SK-N-SH (cell line): ENCODE measurements around the gene GNAT3. TPM values are rescaled to one million over a fixed set of nuclear protein-coding genes. Genes with fewer than 3 reads are reported as not detected.

ENCODE experiments used
- CTCF ChIA-PET: fragments of 300-600, 350-600 bp; formaldehyde crosslinking; extraction: SDS; loops from one replicate; lab custom pipeline; 2021; lab: Yijun Ruan, JAX
- POLR2A ChIA-PET: fragments of 350-600 bp; sonication (Branson Sonifier 250); formaldehyde crosslinking; extraction: SDS; loops from one replicate; lab custom pipeline; 2020; ENCODE audit warnings: antibody characterized with exemption, inconsistent platforms; lab: Yijun Ruan, JAX
- DNase-seq: peaks from one replicate; pipeline ENCODE4 v3.0.0; 2012
- H2AFZ ChIP-seq: fragments of 200-600 bp; sonication (generic); 2 replicates; pipeline ENCODE4 v1.8.1; 2016; ENCODE audit warnings: antibody characterized with exemption, mild to moderate bottlenecking, low read depth
- H3F3A ChIP-seq: fragments of 200-600 bp; sonication (generic); replicated peaks from 2 replicates; pipeline ENCODE3; 2016; ENCODE audit warnings: antibody characterized with exemption, mild to moderate bottlenecking; ENCODE audit not compliant: insufficient read depth
- H3K27ac ChIP-seq, 2 experiments: fragments of 200-500 bp in 1 of 2; fragments of 200-600 bp in 1 of 2; sonication (Bioruptor generic) in 1 of 2; sonication (generic), shearing (Covaris generic) in 1 of 2; 2 replicates each; pipeline versions ENCODE4 v1.5.1 to v1.6.1; 2014 to 2016; ENCODE audit warnings: low read depth in 2 of 2, inconsistent platforms in 1 of 2, low read length in 1 of 2, mild to moderate bottlenecking in 1 of 2, mixed read lengths in 1 of 2
- H3K27me3 ChIP-seq: fragments of 200-600 bp; sonication (generic), shearing (Covaris generic); 2 replicates; pipeline ENCODE4 v1.6.1; 2016; ENCODE audit warnings: mixed run types; ENCODE audit not compliant: insufficient read depth
- H3K36me3 ChIP-seq, 2 experiments: fragments of 200-500 bp in 1 of 2; fragments of 200-600 bp in 1 of 2; sonication (Bioruptor generic) in 1 of 2; sonication (generic) in 1 of 2; replicated peaks in 1 of 2; 2 replicates each; pipeline versions ENCODE3 to v1.5.1; 2014 to 2016; ENCODE audit warnings: low read length in 1 of 2, mild to moderate bottlenecking in 1 of 2; ENCODE audit not compliant: insufficient read depth in 2 of 2, control insufficient read depth in 1 of 2
- H3K4me1 ChIP-seq, 2 experiments: fragments of 200-500 bp in 1 of 2; fragments of 200-600 bp in 1 of 2; sonication (Bioruptor generic) in 1 of 2; sonication (generic), shearing (Covaris generic) in 1 of 2; 2 replicates each; pipeline versions ENCODE4 v1.5.1 to v1.6.1; 2014 to 2016; ENCODE audit warnings: low read depth in 1 of 2, low read length in 1 of 2, mixed run types in 1 of 2; ENCODE audit not compliant: insufficient read depth in 2 of 2, control insufficient read depth in 1 of 2
- H3K4me2 ChIP-seq: fragments of 200-600 bp; sonication (generic), shearing (Covaris generic); 2 replicates; pipeline ENCODE4 v1.6.1; 2017; ENCODE audit warnings: mixed run types
- H3K4me3 ChIP-seq, 2 experiments: fragments of 200-500 bp in 1 of 2; fragments of 200-600 bp in 1 of 2; sonication (Bioruptor generic) in 1 of 2; sonication (generic), shearing (Covaris generic) in 1 of 2; 2 replicates each; pipeline versions ENCODE4 v1.5.1 to v1.8.1; 2014 to 2016; ENCODE audit warnings: low read depth in 2 of 2, inconsistent platforms in 1 of 2, low read length in 1 of 2, mild to moderate bottlenecking in 1 of 2, mixed read lengths in 1 of 2, moderate library complexity in 1 of 2
- H3K79me2 ChIP-seq: fragments of 200-600 bp; sonication (generic); 2 replicates; pipeline ENCODE4 v1.8.1; 2017; ENCODE audit warnings: mild to moderate bottlenecking; ENCODE audit not compliant: insufficient read depth
- H3K9ac ChIP-seq: fragments of 200-600 bp; sonication (generic); 2 replicates; pipeline ENCODE4 v1.6.1; 2017; ENCODE audit warnings: mixed run types
- H3K9me2 ChIP-seq: fragments of 200-600 bp; sonication (generic); 2 replicates; pipeline ENCODE4 v1.6.1; 2017; ENCODE audit warnings: mixed run types
- H3K9me3 ChIP-seq: fragments of 200-600 bp; sonication (generic); 2 replicates; pipeline ENCODE4 v1.6.1; 2017; ENCODE audit warnings: mixed run types, mild to moderate bottlenecking, moderate library complexity
- H4K20me1 ChIP-seq: fragments of 200-600 bp; sonication (generic); 2 replicates; pipeline ENCODE4 v1.6.1; 2017; ENCODE audit warnings: mild to moderate bottlenecking, mixed run types; ENCODE audit not compliant: insufficient read depth
- ELF1 ChIP-seq: IDR thresholded peaks from 2 replicates; pipeline ENCODE4 v1.4.0; 2012
- EZH2phosphoT487 ChIP-seq: fragments of 200-600 bp; sonication (generic); IDR thresholded peaks from 2 replicates; pipeline ENCODE4 v1.6.1; 2017; ENCODE audit warnings: low read depth, mixed run types, mild to moderate bottlenecking, antibody characterized with exemption, moderate library complexity, borderline replicate concordance
- FOSL2 ChIP-seq: IDR thresholded peaks from 2 replicates; pipeline ENCODE4 v1.4.0; 2012; ENCODE audit warnings: low read depth, mild to moderate bottlenecking, moderate library complexity, borderline replicate concordance
- GATA2 ChIP-seq: sonication (generic); formaldehyde crosslinking; IDR thresholded peaks from 2 replicates; pipeline ENCODE4 v1.5.0; 2020; ENCODE audit warnings: mild to moderate bottlenecking, missing genetic modification reagents
- JUND ChIP-seq: IDR thresholded peaks from 2 replicates; pipeline ENCODE4 v1.4.0; 2012
- MXI1 ChIP-seq: IDR thresholded peaks from 2 replicates; pipeline ENCODE4 v1.6.1; 2012; ENCODE audit warnings: mild to moderate bottlenecking, low read depth, low read length, improper control_type of control experiment
- RCOR1 ChIP-seq: fragments of 150-350 bp; IDR thresholded peaks from 2 replicates; pipeline ENCODE4 v1.6.1; 2017; ENCODE audit warnings: antibody characterized with exemption, low read length
- TEAD4 ChIP-seq: IDR thresholded peaks from 2 replicates; pipeline ENCODE4 v1.4.0; 2012; ENCODE audit warnings: mild to moderate bottlenecking, borderline replicate concordance; ENCODE audit not compliant: insufficient read depth
- WGBS: methylation state at CpG from one replicate; pipeline ENCODE4 v1.1.6; 2017; ENCODE audit warnings: low lambda C conversion rate; 5-methylcytosine and 5-hydroxymethylcytosine counted together
- polyA plus RNA-seq, 3 experiments: library from polyadenylated mRNA; depleted of rRNA; stranded (reverse); fragments of >200 nt; gene quantifications; 2 replicates each; pipeline ENCODE4 v1.2.3, GENCODE V29; 2012
- TF ChIP-seq, protein P1 (sequence below): fragments of 150-350 bp; IDR thresholded peaks from 2 replicates; pipeline ENCODE4 v1.6.1; 2016; ENCODE audit warnings: mild to moderate bottlenecking, low read depth, low read length
- TF ChIP-seq, protein P2 (sequence below): IDR thresholded peaks from 2 replicates; pipeline ENCODE4 v1.4.0; 2012; ENCODE audit warnings: low read depth
- TF ChIP-seq, protein P3 (sequence below): IDR thresholded peaks from 2 replicates; pipeline ENCODE4 v1.6.1; 2012; ENCODE audit warnings: mild to moderate bottlenecking, low read depth, low read length, moderate library complexity
- TF ChIP-seq, protein P4 (sequence below): IDR thresholded peaks from 2 replicates; pipeline ENCODE4 v1.4.0; 2012; ENCODE audit warnings: low read depth, borderline replicate concordance
- TF ChIP-seq, protein P5 (sequence below): fragments of 150-350 bp; IDR thresholded peaks from 2 replicates; pipeline ENCODE4 v1.6.1; 2017; ENCODE audit warnings: antibody characterized with exemption, low read length, low read depth, borderline replicate concordance
- TF ChIP-seq, protein P6 (sequence below): fragments of 200-600 bp; sonication (generic); IDR thresholded peaks from 2 replicates; pipeline ENCODE4 v1.6.1; 2017; ENCODE audit warnings: antibody characterized with exemption, mild to moderate bottlenecking, moderate library complexity

Gene GNAT3
- polyA plus RNA-seq, 1 of the 3 experiments (the other 2 are of a cell fraction) = not detected

DNA sequence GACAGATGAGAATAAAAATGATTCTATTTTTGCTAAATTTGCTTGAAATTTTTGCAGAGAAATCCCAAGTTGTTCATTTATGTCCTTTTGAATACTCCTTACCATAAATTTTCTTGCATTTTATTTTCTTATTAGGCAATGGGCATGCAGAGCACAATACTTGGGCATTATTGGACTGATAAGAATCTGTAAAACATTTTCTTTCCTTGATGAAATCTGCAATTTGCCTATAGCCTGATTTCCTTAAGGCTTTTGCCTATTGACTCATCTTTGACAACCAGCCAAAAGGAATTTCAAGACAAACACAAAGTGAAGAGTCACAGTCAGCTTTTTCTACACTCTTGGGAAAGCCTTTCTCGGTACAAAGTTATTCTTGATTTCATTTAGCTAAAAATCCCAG is 30.5 kb upstream of the GNAT3 start (continued):
- TF ChIP-seq, protein P1, sequence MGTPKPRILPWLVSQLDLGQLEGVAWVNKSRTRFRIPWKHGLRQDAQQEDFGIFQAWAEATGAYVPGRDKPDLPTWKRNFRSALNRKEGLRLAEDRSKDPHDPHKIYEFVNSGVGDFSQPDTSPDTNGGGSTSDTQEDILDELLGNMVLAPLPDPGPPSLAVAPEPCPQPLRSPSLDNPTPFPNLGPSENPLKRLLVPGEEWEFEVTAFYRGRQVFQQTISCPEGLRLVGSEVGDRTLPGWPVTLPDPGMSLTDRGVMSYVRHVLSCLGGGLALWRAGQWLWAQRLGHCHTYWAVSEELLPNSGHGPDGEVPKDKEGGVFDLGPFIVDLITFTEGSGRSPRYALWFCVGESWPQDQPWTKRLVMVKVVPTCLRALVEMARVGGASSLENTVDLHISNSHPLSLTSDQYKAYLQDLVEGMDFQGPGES = no peak
- TF ChIP-seq GATA2 (CRISPR knock-in tag) = no peak
- TF ChIP-seq, all 33 proteins: peak for 13

DNA sequence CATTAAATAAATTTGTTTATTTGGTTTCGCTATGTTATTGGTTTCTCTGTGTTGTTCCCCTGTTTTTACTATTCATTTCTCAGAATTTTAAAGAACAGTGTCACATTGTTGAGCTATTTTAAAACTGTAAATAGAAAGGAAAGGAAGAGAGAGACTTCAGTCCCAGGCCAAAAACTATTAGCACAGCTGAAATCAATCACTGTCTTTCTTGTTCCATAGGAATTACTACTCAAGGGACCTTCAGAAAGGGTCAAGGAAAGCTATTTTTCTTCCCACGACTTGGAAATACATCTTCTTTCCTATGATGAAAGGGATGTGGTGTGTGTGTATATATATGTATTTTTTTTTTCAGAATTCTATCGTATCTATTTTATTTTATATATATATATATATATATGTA is 29.0 kb upstream of the GNAT3 start:
- no peaks in the 10 kb centered on the region for H3K36me3 ChIP-seq
- TF ChIP-seq, protein P2, sequence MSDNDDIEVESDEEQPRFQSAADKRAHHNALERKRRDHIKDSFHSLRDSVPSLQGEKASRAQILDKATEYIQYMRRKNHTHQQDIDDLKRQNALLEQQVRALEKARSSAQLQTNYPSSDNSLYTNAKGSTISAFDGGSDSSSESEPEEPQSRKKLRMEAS = no peak
- no peak for TF ChIP-seq RCOR1
- TF ChIP-seq, protein P3, sequence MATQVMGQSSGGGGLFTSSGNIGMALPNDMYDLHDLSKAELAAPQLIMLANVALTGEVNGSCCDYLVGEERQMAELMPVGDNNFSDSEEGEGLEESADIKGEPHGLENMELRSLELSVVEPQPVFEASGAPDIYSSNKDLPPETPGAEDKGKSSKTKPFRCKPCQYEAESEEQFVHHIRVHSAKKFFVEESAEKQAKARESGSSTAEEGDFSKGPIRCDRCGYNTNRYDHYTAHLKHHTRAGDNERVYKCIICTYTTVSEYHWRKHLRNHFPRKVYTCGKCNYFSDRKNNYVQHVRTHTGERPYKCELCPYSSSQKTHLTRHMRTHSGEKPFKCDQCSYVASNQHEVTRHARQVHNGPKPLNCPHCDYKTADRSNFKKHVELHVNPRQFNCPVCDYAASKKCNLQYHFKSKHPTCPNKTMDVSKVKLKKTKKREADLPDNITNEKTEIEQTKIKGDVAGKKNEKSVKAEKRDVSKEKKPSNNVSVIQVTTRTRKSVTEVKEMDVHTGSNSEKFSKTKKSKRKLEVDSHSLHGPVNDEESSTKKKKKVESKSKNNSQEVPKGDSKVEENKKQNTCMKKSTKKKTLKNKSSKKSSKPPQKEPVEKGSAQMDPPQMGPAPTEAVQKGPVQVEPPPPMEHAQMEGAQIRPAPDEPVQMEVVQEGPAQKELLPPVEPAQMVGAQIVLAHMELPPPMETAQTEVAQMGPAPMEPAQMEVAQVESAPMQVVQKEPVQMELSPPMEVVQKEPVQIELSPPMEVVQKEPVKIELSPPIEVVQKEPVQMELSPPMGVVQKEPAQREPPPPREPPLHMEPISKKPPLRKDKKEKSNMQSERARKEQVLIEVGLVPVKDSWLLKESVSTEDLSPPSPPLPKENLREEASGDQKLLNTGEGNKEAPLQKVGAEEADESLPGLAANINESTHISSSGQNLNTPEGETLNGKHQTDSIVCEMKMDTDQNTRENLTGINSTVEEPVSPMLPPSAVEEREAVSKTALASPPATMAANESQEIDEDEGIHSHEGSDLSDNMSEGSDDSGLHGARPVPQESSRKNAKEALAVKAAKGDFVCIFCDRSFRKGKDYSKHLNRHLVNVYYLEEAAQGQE = no peak
- TF ChIP-seq, protein P4, sequence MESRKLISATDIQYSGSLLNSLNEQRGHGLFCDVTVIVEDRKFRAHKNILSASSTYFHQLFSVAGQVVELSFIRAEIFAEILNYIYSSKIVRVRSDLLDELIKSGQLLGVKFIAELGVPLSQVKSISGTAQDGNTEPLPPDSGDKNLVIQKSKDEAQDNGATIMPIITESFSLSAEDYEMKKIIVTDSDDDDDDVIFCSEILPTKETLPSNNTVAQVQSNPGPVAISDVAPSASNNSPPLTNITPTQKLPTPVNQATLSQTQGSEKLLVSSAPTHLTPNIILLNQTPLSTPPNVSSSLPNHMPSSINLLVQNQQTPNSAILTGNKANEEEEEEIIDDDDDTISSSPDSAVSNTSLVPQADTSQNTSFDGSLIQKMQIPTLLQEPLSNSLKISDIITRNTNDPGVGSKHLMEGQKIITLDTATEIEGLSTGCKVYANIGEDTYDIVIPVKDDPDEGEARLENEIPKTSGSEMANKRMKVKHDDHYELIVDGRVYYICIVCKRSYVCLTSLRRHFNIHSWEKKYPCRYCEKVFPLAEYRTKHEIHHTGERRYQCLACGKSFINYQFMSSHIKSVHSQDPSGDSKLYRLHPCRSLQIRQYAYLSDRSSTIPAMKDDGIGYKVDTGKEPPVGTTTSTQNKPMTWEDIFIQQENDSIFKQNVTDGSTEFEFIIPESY = no peak
- no peak for TF ChIP-seq FOSL2
- TF ChIP-seq, protein P5, sequence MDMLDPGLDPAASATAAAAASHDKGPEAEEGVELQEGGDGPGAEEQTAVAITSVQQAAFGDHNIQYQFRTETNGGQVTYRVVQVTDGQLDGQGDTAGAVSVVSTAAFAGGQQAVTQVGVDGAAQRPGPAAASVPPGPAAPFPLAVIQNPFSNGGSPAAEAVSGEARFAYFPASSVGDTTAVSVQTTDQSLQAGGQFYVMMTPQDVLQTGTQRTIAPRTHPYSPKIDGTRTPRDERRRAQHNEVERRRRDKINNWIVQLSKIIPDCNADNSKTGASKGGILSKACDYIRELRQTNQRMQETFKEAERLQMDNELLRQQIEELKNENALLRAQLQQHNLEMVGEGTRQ = no peak
- TF ChIP-seq TEAD4 = no peak
- TF ChIP-seq EZH2phosphoT487 = no peak
- TF ChIP-seq, protein P6, sequence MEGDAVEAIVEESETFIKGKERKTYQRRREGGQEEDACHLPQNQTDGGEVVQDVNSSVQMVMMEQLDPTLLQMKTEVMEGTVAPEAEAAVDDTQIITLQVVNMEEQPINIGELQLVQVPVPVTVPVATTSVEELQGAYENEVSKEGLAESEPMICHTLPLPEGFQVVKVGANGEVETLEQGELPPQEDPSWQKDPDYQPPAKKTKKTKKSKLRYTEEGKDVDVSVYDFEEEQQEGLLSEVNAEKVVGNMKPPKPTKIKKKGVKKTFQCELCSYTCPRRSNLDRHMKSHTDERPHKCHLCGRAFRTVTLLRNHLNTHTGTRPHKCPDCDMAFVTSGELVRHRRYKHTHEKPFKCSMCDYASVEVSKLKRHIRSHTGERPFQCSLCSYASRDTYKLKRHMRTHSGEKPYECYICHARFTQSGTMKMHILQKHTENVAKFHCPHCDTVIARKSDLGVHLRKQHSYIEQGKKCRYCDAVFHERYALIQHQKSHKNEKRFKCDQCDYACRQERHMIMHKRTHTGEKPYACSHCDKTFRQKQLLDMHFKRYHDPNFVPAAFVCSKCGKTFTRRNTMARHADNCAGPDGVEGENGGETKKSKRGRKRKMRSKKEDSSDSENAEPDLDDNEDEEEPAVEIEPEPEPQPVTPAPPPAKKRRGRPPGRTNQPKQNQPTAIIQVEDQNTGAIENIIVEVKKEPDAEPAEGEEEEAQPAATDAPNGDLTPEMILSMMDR = no peak
- TF ChIP-seq ELF1 = no peak
- no peak for TF ChIP-seq MXI1
- no peak for TF ChIP-seq JUND
- H3K9me3 ChIP-seq = no peaks in the 10 kb centered on the region
- DNase-seq = no peak
- H3K27me3 ChIP-seq = no peaks in the 10 kb centered on the region
- ChIA-PET CTCF (interaction anchor here (0.7 kb wide), 1 partner anchor 19 kb away, joined by 3 read pairs; no protein-coding TSS in a partner anchor), POLR2A (no interaction called here)
- no peak overlapping the region for H3K4me2 ChIP-seq
- peaks cover 18% of the 10 kb centered on the region for H3F3A ChIP-seq
- WGBS = 81% methylated on average over 3 of the region's 3 CpGs
- no peak overlapping the region for H3K9ac ChIP-seq
- no peak overlapping the region for H3K4me3 ChIP-seq
- H3K4me1 ChIP-seq = peaks cover 0 to 12% of the 10 kb centered on the region in 2 experiments; a peak in 3 of 4 replicates
- no peaks in the 10 kb centered on the region for H4K20me1 ChIP-seq
- H2AFZ ChIP-seq = no peak overlapping the region
- no peaks in the 10 kb centered on the region for H3K79me2 ChIP-seq
- H3K9me2 ChIP-seq = no peaks in the 10 kb centered on the region
- no peak overlapping the region for H3K27ac ChIP-seq
